Stimulated activated CD8-positive, alpha-beta memory T cell treated with anti-CD3 and anti-CD28 coated beads, Interleukin-12 subunit alpha, Interleukin-12 subunit beta, amount 100 ng/mL, for 4 hours (primary cell): ENCODE results near the gene MGARP.
"Not testable (repeated sequence)": the region's sequence is repeated elsewhere in the genome, so short reads cannot be mapped to it uniquely, and the experiment has no call there.

ENCODE experiments used
- DNase-seq: peaks from one replicate; pipeline ENCODE4 v3.0.0-alpha.2; 2020; ENCODE audit warnings: low read depth

The MGARP gene

DNA sequence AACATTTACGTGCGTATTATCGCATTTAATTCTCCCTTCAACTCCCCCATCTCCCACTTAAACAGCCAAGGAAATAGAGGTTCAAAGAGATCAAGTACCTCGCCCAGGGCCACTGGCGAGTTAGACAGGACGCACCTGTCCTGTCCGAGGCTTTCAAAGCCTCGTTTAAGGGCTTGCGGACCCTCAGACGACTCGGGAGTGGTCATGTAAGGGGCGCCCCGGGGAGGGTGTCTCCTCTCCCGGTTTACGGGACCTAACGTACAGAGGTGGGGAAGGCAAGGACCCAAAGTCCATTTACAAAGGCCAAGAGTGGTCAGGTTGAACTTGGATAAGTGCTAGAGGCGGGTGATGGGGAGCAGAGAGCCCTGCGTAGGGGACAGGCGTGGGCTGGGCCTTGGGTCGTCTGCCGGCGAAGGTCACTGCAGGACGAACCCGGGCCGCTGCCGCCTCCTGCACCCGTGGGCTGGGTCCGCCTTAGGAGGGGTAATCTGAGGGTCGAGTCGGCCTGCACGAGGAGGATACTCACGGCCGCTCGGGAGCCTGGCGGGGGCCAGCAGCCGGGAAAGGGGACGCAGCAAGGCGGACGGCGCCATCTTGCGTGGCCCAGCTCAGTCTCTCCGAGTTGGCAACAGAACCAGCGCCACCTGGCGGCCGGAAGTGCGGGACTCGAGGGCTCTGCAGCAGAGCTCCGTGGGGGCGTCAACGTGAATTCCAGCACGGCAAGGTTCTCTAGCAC, 15.3 kb upstream of the MGARP start:
- DNase-seq: peak; percentile 95

DNA sequence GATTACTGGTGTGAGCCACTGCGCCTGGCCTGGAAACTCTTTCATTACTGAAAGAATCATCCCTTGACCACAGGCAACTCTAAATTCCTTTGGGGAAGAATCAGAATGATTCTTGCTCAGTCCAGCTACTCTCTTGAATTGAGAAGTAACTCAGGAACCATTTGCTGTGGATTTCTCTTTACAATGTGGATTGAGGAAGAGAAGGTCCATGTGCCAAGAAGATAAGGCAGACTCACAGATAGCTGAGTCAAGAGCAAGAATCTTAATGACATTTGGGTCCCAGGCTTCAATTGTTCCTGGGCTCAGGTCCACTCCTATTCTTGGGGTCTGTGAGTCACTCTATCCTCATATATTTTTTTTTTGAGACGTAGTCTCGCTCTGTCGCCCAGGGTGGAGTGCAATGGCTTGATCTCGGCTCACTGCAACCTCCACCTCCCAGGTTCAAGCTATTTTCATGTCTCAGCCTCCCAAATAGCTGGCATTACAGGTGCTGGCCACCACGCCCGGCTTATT, 6.2 kb upstream of the MGARP start:
- no peak for DNase-seq

DNA sequence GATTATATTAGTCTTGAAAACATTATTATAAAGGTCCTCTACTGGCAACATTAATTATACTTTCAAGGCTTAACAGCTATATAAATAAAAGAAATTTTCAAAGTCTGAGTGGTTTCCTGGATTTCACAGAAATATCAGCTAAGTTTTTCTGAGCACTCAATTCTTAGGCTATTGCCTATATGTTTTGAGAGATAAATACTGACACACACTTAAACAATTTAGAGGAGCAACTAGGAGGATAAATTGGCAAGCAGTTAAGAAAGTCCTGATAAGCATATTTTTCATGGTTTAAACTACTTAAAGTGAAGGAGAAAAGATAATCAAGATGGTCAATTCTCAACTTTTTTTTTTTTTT, 2.7 kb upstream of the MGARP start:
- no peak for DNase-seq

DNA sequence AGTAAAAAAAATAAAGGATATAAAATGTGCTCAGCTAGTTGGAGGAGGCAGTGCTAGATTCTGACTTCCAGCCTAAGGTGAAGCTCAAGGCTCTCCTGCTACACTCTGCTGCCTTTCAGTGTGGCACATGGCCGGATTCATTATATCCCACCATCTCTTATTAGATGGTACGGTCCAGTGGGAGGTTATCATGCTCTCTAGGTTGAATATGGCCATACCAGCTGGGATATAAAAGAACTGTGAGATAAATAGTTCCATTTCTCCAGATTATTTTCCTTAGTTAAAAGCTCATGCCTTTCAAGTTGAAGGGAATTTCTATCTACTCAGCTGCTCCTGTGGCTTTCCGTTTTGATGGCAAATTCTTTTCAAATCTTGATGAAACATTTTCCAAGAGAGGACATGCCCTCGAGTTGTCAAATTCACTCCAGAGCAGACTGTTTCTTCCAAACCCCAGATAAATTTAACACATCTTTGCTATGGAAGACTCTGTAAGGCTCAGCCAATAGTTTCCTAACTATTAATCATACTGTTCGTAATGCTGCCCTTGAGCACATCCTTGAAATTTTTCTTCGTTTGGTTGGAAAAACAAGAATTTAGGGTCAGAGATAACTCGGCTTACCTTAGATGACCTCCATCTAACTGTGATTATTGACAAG, 2.2 kb upstream of the MGARP start:
- DNase-seq: no peak

DNA sequence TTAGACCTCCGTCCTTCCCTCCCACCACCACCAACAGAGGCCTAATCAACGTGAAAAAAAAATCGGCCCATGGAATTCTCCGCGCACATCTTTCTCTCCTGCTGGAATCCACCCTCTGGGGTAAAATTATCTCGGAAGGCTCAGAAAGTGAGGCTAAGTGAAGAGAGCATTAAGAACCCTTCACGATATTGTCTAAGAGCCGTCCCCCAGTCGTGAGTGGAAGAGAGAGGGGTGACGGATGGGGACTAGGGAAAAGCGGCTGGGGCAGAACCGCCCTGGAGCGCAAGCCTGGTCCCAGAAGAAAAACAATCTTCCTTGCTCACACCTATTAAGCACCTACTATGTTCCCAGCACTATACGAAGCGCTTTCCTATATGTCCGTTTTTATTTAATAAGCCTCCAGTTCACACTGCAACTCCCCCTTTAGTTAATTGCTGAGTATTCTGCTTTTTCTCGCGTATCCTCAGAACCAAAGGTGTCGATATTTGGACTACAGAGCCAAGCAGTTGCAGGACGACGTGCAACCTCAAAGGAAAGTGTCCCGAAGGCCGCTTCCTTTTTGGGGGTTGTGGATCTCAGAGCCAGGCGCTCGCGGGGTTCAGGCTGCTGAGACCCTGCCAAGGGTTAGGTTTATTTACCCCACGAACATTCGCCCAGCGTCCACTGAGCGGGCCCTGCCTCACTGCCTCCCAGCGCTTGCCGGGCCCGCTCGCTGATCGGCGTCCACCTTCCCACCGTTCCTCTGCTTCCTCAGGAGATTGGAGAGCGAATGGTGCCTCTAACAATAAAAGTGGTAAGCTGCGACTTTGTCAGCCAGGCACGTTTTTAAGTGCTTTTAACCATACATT, 889 bp downstream of the MGARP start:
- DNase-seq: no peak

DNA sequence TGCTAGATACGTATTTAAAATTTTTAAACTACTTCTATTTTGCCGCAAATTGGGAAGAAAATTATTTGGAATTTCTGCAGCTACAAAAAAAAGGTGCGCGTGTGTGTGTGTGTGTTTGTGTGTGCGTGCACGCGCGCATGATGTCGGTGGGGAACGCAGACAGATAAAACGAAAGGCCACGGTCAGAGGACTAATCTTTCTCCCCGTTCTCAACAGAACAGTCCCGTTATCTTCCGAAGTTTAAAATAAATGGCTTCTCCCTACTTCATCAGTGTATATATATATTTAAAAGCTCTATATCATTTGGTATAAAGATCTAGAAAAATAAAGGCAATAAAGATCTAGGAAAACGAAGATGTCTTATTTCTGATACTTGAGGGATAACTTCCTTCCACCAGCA, 1.5 kb downstream of the MGARP start:
- no peak for DNase-seq

DNA sequence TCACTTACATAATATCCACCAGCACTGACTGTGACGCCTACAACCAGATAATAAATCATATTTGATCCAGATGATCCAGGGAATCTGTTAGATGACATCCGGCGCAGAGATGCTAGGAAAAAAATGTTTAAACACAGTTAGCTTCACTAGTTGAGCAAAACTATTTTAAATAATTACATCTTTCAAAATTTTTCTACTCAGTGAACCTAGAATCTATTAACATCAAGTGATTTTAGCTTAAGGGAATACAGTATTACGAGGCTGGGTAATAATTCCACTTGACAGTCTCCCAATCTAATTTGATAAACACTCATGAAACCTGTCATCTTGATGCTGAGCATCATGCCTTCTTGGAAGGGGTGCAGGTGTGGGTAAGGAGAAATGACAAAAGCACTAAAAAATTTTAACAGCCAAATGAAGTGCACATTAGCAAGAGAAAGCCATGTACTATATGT, 4.7 kb downstream of the MGARP start:
- no peak for DNase-seq

DNA sequence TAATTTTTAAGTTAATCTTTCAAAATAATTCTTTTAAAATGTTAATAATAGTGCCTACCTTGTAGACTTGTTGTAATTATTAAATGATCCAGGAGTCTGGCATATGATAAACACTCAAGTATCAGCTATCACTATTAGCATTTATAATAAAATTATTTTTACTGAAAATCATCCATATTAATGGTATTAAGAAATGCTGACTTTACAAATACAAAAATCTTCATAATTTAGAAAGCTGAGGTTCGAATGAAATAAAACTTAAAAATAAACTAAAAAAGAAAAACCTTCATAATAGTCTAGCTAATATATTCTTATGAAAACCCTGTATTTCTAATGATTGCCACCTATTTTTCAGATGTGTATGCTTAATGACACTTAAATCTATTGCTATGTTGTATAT, 5.2 kb downstream of the MGARP start:
- DNase-seq: no peak

DNA sequence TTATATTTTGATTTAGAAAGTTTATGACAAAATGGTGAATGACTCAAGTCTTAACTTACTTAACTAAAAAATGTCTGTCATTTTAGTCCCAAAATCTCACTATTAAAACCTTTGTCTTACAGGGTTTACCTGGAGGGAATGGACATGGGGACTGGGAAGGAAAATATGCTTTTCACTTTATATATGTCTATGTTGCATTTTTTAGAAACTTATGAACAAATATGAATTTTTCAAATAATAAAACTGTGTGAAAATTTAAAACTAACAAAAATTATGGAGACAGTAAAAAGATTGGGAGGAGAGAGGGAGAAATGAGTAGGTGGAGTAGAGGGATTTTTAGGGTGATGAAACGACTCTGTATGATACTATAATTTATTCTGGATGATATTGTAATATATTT, 6.2 kb downstream of the MGARP start:
- no peak for DNase-seq

DNA sequence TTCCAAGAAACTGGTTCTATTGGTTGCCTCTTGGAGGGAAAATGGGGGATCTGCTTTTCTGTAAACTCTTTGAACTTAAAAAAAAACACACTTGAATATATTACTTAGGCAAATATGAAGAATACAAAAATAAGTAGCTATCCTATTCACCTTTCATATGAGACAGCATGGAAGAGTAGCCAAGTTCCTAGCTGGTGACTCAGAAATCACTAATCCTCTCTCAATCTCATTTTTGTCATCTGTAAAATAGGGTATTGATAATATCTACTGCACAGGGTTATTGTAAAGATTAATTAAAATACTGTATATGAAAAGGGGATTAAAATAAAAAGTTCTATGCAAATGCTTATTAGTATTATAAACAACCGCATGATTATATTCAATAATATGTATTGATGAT, 12.7 kb downstream of the MGARP start:
- DNase-seq: no peak

DNA sequence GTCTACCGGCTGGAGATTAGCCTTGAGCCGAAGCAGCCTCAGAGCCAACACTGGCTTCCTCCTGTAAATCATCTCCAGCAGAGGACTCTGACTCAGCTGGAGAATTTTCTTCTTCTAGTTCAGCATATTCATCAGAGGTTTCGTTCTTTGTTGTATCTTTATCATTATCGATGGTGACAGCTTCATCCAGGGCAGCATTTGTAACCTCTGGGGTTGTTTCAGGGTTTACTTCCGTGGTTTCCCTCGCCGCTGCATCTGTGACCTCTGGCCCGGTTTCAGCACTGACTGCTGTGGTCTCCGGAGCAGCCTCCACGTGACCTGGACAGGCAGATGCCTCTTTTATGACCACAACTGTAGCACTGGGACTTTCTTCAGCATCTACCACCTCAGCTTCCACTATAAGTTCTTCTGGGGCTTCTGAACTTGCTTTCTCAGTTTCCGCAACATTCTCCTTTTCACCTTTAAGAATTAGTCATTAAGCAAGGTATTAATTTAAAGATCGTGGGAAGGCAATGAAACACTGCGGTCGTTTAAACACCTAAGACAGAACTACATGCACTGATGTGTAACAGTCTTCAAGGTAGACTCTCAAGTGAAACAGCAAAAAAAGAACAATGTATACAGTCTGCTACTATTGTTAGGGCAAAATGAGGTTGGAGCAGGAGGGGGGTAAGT, 13.3 kb downstream of the MGARP start:
- DNase-seq: peak; percentile 48

DNA sequence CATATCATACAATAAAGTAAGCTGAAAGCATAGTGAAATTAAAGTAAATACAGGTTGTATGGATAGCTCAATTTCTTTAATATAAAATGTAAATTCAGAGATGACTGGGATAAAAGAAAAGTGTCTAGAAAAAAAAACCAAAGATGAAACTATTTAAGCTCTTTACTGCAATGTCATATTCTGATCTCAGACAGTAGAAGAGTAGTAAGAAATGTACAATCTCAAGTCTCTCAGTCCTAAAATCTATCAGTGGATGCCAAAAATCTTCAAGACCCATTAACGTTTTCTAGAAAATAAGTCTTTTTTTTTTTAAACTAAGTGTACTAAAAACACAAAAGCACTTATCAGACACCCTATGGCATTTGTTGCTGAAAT, 13.8 kb downstream of the MGARP start:
- DNase-seq: no peak

DNA sequence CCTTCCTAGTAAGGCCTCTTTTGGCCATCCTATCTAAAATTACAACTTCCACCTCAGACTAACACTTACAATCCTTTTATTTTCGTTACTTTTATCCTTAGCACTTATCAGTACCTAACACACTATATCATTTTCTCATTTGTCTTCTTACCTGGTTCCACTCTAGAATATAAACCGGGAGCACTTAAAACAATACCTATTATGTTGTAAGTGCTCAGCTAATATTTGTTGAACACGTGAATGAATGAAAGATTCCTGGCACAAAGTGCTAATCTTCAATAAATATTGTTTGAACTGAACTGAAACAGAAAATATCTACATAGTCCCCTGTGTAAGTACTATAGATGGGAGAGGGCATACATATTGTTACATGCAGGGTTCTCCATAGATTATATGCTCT, 14.4 kb downstream of the MGARP start:
- DNase-seq: no peak

DNA sequence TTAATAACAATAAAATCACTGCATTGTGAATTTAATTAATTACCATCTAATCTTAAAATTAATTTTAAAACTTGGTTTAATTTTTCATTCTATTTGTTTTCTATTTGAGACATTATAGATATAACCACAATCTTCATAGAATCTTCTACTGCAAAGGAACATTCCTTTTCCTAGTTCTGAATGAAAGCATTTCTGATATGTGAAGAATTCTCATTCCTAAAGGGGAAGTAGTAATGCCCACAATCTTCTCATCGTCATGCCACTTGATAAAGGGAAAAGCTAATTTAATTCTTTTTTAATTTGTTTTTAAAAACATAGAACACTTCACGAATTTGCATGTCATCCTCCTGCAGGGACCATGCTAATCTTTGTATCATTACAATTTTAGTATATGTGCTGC, 23.7 kb downstream of the MGARP start:
- no peak for DNase-seq

DNA sequence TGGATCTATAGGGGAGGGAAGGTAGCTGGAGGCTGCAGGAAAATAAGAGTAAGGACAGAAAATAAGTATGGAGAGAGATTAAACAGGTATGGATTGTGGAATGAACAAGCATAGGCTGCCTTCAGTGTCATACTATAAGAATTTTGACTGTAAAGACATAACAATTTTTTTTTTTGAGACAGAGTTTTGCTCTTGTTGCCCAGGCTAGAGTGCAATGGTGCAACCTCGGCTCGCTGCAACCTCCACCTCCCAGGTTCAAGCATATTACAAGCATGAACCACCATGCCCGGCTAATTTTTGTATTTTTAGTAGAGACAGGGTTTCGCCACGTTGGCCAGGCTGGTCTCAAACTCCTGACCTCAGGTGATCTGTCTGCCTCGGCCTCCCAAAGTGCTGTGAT, 24.4 kb downstream of the MGARP start:
- not testable (repeated sequence) for DNase-seq

DNA sequence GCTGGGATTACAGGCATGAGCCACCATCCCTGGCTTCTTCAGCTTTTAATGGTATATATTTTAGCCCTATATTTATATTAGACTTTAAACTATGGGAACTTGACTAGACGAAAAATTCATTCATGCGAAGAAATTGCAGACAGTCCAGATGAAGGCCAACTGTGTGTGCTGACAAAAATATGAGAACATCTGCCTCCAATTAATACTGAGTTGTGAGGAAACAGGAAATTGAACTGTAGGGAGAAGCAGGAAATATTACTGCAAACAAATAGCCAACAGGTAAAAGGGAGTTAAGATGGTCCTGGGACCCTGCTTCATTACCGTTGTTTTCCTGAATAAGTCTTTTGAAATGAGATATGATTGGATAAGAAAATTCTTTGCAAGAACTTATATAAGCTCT, 26.3 kb downstream of the MGARP start:
- DNase-seq: no peak

DNA sequence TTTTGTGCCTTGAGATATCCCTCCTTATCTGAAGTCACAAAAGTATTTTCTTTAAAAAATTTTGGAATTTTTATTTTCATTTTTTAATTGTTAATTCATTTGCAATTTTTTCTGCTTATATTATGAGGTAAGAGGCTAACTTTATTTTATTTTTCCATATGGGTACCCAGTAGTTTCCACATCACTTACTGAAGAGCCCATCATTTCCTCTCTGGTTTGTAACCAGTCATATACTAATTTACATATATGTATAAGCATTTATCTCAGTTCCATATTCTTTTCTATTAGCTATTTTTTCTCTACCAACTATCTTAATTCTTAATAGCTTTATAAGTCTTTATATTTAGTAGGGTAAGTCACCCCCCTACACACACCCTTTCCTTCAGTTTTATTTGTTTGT, 27.0 kb downstream of the MGARP start:
- DNase-seq: no peak

DNA sequence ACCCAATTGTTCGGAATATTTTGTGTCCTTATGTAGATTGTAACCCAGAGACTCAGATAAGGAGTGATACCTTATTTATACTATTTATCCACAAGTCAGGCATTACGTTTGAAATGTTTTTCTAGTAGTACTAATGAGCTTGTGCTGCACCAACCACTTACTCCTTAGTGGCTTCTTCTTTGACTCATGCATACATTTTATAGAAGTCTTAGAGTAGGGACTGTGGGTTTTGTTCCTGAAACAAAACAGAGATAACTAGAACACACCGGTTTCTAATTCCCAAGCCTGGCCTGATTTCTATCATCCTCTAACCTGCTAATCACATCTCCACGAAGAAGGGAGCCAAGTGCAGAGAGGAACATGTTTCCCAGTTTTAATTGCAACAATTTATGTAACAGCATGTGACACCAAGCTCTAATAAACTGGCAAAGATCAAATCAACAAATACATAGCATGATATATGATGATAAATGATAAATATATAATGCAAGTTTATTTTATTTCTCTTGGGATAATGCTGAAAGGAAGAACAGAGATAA, 32.3 kb downstream of the MGARP start:
- DNase-seq: no peak

DNA sequence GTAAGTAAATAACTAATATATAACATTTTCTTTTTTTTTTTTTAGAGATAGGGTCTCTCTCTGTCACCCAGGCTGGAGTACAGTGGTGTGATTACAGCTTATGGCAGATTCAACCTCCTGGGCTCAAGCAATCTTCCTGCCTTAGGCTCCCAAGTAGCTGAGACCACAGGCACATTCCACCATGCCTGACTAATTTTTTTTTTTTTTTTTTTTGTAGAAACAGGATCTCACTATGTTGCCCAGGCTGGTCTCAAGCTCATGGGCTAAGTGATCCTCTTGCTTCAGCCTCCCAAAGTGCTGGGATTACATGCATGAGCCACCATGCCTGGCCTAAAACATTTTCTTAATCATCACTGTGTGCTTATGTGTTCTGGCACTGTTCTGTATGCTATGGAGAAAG, 32.8 kb downstream of the MGARP start:
- no peak for DNase-seq

DNA sequence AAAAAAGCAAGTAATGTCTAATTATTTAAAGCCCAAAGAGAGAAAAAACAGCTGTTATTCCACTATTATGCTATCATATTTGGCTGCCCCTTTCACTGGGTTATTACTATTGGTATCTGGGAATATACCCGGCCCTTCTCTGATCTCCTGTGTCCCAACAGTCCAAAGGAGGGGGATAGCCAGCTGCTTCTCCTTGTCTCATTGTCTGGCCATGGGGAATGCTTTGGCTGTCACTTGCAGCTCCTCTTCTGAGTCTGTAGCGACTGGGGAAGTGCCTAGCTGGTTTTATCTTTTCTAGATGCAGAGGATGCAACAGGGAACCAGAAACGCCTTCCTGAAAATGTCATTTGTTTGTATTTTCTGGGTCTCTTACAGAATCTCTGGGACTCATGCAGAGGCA, 33.9 kb downstream of the MGARP start:
- no peak for DNase-seq

DNA sequence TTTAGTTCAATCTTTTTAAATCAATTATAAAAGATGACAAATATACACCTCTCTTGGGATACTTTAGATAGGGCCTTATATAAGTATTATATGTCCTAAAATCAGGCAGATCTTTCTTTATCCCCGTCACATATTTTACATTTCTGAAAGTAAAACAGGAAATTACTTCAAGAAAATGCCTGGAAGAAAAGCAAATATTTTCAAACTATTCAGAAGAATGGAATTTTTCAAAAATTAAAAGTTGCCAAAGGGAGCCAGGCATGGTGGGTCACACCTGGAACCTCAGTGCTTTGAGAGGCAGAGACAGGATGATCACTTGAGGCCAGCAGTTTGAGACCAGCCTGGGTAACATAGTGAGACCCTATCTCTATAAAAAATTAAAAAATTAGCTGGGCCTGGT, 34.4 kb downstream of the MGARP start:
- no peak for DNase-seq
